ENCODE data around the gene CARS1. TPM values are rescaled to one million over a fixed set of nuclear protein-coding genes. Genes with fewer than 3 reads are reported as not detected.

Gene CARS1
- total and polyA plus RNA-seq, 2 of the 4 experiments (the other 2 are of a cell fraction), result 72.7 to 78.3 TPM

GRCh38 chr11:3003396-3004231 is 53.6 kb downstream of the CARS1 start:
- Histone ChIP-seq H3K14ac (replicated peaks; ENCODE audit: low read depth, low read length) (no peak overlapping the region), H3K27me3 (ENCODE audit: control insufficient read depth, insufficient read depth, low read length) (no peaks in the 10 kb centered on the region), H3K36me3 (ENCODE audit: control insufficient read depth, insufficient read depth, low read length) (peaks cover 80% of the 10 kb centered on the region), H2BK15ac (ENCODE audit: low read depth, low read length) (no peak overlapping the region), H3K9me3 (ENCODE audit: control insufficient read depth, insufficient read depth, low read length) (no peaks in the 10 kb centered on the region), H3K4me1 (ENCODE audit: control insufficient read depth, insufficient read depth, low read length) (peaks cover 9% of the 10 kb centered on the region), H3K4me3 (ENCODE audit: insufficient read depth, low read depth, low read length) (no peak overlapping the region), H3K9me1 (ENCODE audit: insufficient read depth, low read length) (peaks cover 15% of the 10 kb centered on the region; the same call in 1 of the 2 replicates), H2BK120ac (ENCODE audit: low read depth, low read length) (no peak overlapping the region), H3K23ac (ENCODE audit: low read depth, low read length) (no peak overlapping the region), H4K5ac (ENCODE audit: low read depth, low read length) (no peak overlapping the region), H4K20me1 (ENCODE audit: insufficient read depth, low read length) (peaks cover 15% of the 10 kb centered on the region), H2BK5ac (ENCODE audit: low read depth, low read length, poor library complexity, severe bottlenecking) (no peak overlapping the region), H2AK5ac (ENCODE audit: low read depth, low read length) (no peak overlapping the region), H3K27ac (ENCODE audit: insufficient read depth, low read length) (no peak overlapping the region), H3K9ac (ENCODE audit: low read depth, low read length) (no peak overlapping the region), H2AK9ac (replicated peaks; ENCODE audit: low read depth, low read length, poor library complexity) (no peak overlapping the region), H4K91ac (ENCODE audit: insufficient read depth, low read depth, low read length) (no peak overlapping the region), H3K79me1 (ENCODE audit: low read depth in 1 of 2, low read length in 2 of 2) (peaks cover 6 to 36% of the 10 kb centered on the region in 2 experiments; a peak in 2 of 4 replicates), H2BK20ac (ENCODE audit: low read depth, low read length) (no peak overlapping the region), H3K18ac (ENCODE audit: low read depth, low read length) (no peak overlapping the region), H3K56ac (ENCODE audit: extremely low read depth, insufficient read depth, low read length) (no peak overlapping the region), H3K4me2 (ENCODE audit: low read depth, low read length) (no peak overlapping the region), H2AFZ (replicated peaks; ENCODE audit: low read length, poor library complexity) (no peak overlapping the region), H4K8ac (ENCODE audit: low read depth in 2 of 2, low read length in 2 of 2) (no peak overlapping the region), H3K4ac (ENCODE audit: low read depth, low read length) (no peak overlapping the region)
- TF ChIP-seq CTCF (conservative IDR thresholded peaks at IDR 0.05; ENCODE audit: low read depth, low read length) (no peak), NFE2L2 (IDR thresholded peaks at IDR 0.05; ENCODE audit: low read depth, low read length) (no peak), ELK1 (IDR thresholded peaks at IDR 0.05; ENCODE audit: borderline replicate concordance, low read depth, low read length) (no peak)
- WGBS, 2 experiments (ENCODE audit: extremely low coverage in 2 of 2, insufficient read length in 1 of 2), result 94% methylated on average over 2 of the region's 12 CpGs; no CpG with 5 or more reads in 1 of the 2 experiments
- ATAC-seq (ENCODE audit: low read depth), result no peak
- in situ Hi-C loops (cut with MboI; ENCODE audit: low sequenced_read_pairs) (no loop called here), intact Hi-C loops (cut with micrococcal nuclease) (no loop called here), dilution Hi-C loops (cut with HindIII; ENCODE audit: low sequenced_read_pairs, unreplicated experiment) (no loop called here)
- ChIA-PET POLR2A (ENCODE audit: unreplicated experiment) (no interaction called here), CTCF (no interaction called here)
- no TSS peak for BruUV-seq (replicated peaks)
- DNase-seq, result no peak

All from IMR-90 (cell line).